ENCODE data around the gene SLC51B.

SLC51B gene

GRCh38 chr15:65042776-65043327 lies 2.3 kb upstream of the SLC51B start:
- DNase-seq, result no peak

GRCh38 chr15:65044218-65044617 lies 969 bp upstream of the SLC51B start:
- DNase-seq, result peak; percentile 43

- no peak for DNase-seq
These were observed 3.1 kb downstream of the SLC51B start for GRCh38 chr15:65048241-65048640.

- peak; percentile 94 for DNase-seq
These were observed 4.2 kb downstream of the SLC51B start for GRCh38 chr15:65049418-65049840.

- DNase-seq, result no peak
These were observed 5.1 kb downstream of the SLC51B start for GRCh38 chr15:65050270-65050669.

DNA sequence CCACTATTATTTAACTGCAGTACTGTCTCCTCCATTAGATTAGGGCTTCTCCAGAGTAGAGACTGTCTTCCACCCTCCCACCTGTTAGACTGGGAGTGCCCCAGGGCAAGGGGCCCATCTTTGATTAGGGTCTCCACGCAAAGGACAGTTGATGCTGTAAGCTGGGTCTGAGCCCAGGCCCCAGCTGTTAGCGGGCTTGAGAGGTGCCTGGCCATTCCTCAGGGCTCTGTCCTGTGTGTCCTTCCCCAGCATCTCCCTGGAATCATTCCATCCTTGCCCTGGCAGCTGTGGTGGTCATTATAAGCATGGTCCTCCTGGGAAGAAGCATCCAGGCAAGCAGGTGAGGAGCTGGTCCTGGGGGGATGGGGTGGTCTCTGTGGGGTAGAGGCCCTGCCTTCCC lies 6.1 kb downstream of the SLC51B start:
- no peak for DNase-seq

GRCh38 chr15:65052956-65053355 lies 7.8 kb downstream of the SLC51B start:
- no peak for DNase-seq

DNA sequence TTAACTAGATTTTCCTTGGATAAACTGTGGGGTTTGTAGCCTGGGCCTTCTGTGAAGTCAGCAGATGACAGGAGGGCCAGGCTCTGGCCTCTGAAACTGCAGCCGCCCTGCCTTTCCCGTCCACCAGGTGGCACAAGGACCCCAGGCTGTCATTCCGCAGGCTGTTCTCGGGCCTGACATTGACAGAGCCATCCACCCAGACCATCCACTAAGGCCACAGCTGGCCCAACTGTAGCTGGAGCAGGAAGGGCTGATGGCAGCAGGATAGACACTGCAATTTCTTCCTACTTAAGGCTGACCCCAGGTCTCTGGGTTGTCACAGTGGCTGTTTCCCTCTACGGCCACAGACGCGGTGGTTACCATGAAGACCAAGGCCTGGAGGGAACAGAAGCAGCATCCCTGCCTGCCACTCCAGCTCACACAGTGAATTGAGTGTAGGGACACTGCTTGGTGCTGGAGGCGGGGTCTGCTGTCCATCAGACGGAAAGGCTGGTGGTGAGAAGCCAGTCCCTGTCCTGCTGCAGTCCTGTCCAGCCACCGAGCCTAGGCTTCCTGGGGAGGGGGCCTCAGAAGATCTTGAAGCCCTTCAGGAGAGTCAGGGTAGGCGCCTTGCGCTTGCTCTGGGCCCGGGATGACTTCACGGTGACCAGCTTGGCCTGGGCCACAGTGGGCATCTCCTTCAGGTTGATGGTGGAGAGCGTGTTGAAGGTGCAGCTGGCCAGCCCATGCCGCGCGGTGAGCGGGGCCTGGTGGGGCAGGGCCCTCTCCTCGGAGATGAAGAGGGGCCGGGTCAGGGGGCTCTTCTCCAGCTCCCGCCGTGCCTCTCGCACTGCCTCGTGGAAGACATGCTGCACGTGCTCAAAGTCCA lies 9.4 kb downstream of the SLC51B start:
- DNase-seq, result peak; percentile 52

- no peak for DNase-seq
These were observed 10.1 kb downstream of the SLC51B start for GRCh38 chr15:65055201-65055870.

GRCh38 chr15:65056106-65056505 lies 10.9 kb downstream of the SLC51B start:
- no peak for DNase-seq

DNA sequence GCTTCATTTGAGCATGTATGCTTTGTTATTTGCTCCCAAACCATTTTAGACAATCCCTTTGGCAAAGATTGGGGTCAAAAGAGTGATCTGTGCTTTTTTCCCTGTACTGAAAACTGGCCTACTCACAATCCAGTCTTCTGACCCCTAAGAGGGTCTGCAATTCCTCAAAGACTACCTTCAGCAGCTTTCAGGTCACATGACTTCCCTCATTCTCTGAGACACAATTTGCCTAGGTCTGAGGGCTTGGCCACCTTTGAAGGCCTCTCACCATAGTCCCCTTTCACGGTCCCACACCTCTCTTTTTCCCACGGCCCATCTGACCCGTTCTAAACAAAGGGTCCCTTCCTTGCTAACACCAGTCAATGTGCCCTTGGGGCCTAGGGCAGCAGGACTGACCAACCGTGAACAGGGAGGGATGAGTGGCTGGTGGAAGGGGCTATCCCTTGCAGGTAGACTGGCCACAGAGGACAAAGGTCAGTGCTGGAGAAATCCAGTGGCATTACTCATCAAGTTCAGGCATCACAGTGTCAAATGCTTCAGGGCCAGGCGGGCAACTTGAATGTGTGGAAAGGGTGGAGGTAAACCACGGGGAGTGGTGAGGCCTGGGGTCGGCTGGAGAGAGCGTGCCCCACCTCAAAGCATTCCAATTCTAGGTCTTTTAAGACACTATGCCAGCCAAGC lies 11.8 kb downstream of the SLC51B start:
- no peak for DNase-seq

- DNase-seq, result no peak
These were observed 12.4 kb downstream of the SLC51B start for GRCh38 chr15:65057549-65057940.

- DNase-seq, result no peak
These were observed 13.5 kb downstream of the SLC51B start for GRCh38 chr15:65058394-65059368.

- no peak for DNase-seq
These were observed 14.2 kb downstream of the SLC51B start for GRCh38 chr15:65059369-65059750.

DNA sequence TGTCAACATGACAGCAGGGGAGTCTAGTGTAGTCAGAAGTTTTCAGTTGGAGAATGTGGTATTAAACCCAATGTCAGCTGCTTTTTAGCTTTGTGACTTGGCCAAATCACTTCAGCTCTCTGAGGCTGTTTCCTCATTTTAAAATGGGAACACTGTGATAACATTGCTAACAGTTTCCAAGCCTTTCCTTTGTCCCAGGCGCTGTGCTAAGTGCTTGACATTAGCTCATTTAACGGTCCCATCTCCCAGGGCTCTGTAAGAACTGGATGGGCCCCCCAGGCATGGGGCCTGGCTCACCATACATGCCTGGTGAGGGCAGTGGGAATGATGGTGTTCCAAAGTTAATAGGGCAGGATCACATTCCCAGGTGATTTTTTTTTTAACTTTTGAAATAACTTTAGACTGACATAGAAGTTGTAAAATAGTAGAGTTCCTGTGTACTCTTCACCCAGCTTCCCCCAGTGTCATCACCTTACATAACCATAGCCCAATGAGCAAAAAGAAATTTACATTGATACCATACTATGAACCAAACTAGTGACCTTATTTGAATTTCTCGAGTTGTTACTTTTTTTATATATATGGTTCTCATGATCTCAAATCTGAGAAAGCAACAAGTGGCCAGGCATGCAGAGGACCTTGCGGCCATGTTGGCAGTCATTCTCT lies 14.9 kb downstream of the SLC51B start:
- no peak for DNase-seq

DNA sequence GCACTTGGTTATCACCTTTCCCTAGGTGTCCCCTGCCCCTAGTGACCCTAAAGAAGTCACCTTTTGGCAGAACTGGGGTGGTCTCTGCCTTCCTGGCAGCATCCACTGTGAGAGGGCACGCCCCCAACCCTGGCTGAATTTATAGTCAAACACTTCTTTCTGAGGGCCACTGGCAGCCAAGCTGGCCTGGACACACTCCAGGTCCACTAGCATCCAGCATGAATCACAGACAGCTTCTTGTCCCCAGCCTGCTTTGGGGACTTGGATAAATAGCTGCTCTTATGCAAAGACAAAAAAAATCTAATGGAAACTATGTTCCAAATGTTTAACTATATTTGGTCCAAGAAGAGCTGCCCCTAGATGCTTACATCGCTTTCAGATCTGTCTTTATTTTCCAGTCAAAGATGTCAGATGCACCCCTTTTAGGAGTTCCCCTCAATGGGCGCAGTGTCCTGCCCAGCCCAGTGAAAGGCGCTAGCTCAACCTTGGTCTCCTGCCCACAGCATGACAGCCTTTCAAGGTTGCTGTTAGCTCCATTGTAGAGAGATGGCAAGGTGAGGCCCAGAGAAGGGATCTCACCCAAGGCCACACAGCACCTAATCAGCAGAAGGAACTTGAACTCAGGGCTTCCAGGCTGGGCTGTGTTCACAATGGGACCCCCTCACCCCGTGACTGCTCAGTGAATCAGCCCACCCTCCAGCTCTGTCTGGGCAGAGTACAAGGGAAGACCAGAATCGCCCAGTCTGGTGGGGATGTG lies 15.6 kb downstream of the SLC51B start:
- DNase-seq, result no peak

DNA sequence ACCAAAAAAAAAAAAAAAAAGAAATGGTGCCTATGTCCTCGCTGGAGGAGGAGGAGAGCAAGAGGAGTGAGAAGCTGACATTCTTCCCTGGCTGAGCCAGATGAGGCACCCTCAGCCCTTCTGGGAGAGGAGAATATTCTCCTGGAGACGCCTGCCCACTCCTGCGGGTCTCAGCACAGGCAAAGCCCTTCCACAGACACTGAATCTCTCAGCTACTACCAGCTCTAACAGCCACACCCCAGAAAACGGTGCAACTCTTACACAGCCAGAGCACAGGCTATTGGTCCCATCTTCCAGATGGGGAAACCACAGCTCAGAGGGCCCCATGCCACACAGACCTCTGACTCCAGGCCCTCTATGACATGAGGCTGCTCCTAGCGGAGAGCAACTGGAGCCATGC lies 16.9 kb downstream of the SLC51B start:
- DNase-seq, result no peak

- no peak for DNase-seq
These were observed 17.5 kb downstream of the SLC51B start for GRCh38 chr15:65062726-65063125.

DNA sequence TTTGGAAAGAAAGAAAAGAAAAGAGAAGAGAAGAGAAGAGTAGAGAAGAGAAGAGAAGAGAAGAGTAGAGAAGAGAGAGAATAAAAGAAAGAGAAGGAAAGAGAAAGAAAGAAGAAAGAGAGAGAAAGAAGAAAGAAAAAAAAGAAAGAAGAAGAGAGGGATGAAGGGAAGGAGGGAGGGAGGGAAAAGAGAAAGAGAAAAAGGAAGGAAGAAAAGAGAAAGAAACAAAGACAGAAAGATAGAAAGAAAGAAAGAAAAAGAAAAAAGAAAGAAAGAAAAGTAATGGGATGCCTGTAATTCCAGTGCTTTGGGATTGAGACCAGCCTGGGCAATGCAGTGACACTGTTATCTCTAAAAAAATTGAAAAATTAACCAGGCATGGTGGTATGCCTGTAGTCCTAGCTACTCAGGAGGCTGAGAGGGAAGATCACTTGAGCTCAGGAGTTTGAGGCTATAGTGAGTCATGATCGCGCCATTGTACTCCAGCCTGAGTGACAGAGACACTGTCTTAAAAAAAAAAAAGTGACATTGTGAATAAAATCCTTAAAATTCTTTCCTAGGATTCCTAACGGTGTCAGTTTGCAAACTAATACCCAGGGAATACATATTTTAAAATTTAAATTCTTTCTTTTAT lies 20.9 kb downstream of the SLC51B start:
- DNase-seq, result peak; percentile 42

DNA sequence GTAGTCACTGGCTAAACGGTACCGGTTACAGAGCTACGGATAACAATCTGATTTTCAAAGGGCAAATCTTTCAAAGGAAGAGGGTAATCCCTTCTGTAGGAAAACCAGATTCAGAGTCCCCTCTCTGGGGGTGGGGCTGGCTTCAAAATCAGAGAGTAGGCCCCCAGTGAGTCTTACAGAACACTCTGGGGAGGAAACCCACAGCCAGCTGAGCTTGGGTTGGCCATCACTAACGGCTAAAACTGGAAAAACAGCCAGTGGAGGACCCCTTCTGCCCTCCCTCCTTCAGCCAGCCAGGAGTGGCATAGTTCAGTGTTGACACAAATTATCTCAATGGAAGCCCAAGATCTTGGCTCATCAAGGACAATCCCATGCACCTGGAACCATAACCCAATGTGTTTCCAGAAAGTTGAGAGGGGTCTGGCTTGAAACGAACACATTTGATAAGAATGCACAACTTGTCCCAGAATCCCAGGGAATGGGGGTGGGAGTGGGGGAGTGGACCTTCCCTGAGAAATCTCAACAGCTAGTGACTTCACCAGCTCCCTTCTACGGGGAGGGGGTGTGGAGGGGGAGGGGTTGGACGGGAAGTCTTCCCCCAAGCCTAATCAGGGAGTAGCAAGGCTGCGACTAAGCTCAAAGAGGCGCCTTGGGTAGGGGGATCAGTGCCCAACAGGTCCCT lies 21.6 kb downstream of the SLC51B start:
- DNase-seq, result no peak

Data from fibroblast of skin of right biceps (primary cell).